ENCODE data around the gene ERGIC2.
"Not testable (repeated sequence)": the region's sequence is repeated elsewhere in the genome, so short reads cannot be mapped to it uniquely, and the experiment has no call there.

Gene ERGIC2, protein sequence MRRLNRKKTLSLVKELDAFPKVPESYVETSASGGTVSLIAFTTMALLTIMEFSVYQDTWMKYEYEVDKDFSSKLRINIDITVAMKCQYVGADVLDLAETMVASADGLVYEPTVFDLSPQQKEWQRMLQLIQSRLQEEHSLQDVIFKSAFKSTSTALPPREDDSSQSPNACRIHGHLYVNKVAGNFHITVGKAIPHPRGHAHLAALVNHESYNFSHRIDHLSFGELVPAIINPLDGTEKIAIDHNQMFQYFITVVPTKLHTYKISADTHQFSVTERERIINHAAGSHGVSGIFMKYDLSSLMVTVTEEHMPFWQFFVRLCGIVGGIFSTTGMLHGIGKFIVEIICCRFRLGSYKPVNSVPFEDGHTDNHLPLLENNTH

DNA sequence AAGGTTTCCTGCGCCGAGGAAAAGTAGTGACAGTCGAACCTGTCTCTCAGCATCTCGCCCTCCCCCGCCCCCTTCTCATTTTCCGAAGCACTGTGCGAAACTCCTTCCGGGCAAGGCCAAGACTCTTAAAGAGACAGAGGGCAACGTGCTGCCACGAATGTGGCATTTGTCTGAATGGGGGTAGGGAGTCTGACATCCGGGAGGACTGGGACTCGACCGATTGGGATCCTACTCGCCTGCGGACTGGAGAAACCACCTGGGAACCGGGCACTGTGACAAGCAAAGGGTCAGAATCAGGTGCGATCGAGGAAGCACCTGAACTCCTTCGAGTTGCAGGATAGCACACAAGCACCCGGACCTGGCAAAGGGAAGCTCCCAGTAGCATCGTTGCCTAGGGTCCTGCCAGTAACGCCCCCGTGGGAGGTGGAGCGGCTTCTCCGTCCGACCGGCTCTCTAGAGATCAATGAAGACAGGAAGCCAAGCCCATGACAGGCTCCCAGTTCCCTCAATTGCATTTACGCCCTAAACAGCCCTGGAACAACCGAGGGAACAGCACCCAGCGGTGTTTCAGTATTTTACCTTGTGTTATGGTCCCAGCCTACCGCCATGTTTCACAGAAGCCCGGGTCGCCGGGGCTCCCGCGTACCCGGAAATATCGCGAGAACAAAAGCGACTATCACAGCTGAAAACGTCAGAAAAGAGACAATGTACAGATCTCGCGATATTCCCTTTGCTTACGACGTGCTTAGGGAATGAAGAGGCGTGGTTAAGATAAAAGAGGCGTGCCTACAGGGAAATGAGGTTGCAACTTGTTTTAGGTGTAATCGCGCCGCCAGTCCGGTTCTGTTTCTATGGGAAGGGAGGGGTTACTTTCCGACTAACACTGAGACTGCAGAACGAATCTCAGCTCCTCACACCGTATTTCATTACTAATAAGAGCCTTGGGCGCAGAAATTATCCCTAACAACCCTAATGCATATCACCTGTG, at the start of gene ERGIC2:
Gene ERGIC2 (minus strand): TSS at position 637 of the 988 bp plus-strand sequence. CDS start 9,539 bp downstream, outside the sequence.
- peak; percentile 82 for DNase-seq

- no peak for DNase-seq
These were observed 49.7 kb upstream of the ERGIC2 start for GRCh38 chr12:29430716-29431044.

- DNase-seq = no peak
These were observed 49.2 kb upstream of the ERGIC2 start for GRCh38 chr12:29429999-29430715.

GRCh38 chr12:29428633-29429032, 47.7 kb upstream of the ERGIC2 start:
- no peak for DNase-seq

DNA sequence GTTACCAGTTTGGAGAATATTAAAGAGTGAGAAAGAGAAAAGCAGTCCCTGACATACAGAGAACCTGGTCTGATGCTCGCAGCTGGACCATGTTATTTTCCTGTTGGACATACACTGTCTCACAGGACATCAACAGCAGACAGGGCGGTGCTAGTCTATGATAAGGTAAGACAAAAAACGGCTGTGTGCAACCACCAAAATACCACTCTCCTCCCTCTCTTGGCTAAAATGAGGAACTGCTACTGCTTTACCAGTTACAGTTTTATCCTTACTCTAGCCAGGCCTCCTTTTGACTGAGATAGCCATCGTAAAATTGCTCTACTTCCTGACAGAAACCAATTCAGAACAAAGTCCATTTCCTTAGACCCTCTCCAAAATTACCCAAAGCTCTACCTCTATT, 47.0 kb upstream of the ERGIC2 start:
- DNase-seq = no peak

GRCh38 chr12:29426498-29426897, 45.5 kb upstream of the ERGIC2 start:
- DNase-seq = no peak

DNA sequence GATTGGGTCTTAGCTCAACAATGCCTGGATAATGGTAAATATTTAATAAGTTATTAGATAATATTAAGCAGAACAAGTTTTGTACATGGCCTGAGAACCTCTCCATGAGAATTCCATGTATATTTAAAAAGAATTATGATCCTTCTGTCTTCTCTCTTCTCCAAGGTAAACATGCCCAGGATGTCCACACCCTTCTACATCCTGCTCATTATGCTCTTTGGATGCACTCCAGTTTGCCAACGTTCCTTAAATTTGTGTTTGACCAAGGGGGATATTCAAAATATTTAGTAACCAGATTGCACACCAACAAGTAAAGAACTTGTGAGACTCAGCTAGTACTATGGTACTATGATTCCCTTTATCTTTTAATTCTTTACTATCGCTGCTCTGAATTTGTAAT, 44.8 kb upstream of the ERGIC2 start:
- no peak for DNase-seq

- DNase-seq = no peak
These were observed 35.8 kb upstream of the ERGIC2 start for GRCh38 chr12:29416748-29417147.

DNA sequence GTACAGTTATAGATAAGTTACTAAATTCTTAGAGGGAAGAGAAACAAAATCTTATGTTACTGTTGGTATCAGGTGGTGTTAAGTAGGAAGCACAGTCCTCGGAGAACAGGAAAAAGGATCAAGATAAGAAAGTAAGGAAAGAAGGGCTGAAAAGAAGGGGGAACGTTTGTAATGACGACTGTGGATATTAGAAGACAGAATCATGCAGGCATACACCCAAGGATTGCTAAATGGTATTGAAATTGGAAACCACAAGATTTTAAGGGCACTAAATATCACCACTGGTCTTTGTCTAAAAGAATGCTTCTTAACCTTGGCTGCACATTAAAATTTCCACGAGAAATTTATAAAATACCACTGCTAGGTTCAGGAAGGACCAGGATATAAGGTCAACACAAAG, 34.1 kb upstream of the ERGIC2 start:
- no peak for DNase-seq

DNA sequence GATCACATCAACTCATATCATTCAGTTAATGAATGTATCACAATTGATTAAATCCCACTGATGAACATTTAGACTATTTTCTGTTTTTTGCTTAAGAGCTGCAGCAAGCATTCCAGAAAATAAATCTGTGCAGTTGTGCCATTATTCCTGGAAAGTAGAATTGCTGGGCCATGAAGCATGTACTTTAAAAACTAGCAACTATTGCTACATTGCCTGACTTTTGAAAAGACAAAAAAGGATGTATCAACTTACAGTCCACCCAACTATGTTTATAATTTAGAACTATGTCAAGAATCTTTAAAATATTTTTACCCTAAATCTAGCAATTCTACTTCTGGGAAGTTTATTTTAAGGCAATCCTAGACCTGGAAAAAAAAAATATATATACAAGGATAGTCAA, 33.4 kb upstream of the ERGIC2 start:
- DNase-seq = no peak

GRCh38 chr12:29405561-29405960, 24.6 kb upstream of the ERGIC2 start:
- no peak for DNase-seq

DNA sequence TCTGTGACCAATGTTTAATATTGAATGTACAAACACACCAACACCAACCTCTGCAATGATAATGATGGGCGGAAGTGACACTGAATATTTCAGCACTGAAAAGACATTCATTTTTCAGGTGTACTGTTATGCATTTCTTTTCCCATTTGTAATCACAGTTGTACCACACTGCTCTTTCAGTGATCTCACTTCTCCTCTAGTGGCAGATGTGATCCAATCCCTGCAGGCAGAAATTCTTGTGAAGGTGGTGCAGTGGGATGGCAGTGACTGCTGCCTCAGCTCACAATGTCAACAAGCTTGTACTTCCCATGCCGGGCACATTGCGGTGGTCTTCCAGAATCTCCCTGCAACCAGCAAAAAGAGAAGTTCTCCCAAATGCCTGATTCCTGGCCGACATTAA, 23.0 kb upstream of the ERGIC2 start:
- no peak for DNase-seq

DNA sequence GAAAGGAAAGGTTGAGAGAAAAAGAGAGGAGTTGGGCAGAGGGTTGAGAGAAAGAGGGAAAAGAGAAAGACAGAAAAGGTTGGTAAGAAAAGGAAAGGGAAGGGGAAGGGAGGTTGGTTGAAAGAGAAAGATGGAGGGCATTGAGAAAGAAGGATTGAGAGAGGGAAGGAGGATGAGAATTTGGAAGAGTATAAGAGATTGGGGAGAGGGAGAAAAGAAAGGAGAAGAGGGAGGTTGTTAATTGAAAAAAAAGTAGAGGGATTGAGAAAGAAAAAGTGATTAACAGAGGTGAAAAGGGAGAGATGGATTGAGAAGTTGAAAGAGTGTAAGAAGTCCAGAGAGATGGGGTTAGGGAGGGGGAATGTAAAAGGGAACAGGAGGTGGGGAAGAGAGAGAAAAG, 21.5 kb upstream of the ERGIC2 start:
- no peak for DNase-seq

DNA sequence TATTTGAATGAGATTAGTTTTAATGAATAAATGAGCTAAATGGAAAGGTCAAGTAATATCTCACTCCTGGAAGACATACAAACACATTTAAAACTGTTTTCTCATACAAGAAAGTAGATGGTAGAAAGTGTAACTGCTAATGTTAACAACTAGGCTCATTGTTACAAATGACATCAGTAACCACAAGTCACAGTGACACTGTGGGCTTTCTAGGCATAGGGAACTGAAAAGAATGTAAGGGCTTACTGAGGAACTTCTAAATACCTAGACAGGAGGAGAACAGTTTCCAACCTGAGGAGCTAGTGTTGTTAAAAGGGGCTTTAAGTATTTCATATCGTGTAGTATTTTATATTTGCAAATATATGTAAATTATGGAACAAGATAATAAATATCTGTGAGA, 17.5 kb upstream of the ERGIC2 start:
- DNase-seq = no peak

DNA sequence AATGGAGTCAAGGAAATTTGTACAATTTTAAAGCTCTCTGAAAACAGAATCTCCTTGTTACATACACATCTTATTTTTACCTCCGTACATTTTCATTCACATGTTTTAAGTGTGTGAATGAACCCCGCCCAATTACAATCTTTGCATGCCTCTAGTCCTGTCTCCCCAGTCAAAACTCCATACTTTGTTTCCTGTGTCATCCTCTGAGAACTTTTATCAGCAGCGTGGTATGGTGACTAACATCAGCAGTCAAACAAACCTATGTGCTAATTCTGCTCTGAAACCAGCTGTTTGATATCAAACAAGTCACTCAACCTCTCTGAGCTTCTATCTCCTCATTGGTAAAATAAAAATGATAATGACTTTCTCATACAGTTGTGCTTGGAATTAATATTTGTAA, 15.8 kb upstream of the ERGIC2 start:
- DNase-seq = no peak

- no peak for DNase-seq
These were observed 14.4 kb upstream of the ERGIC2 start for GRCh38 chr12:29395356-29395755.

DNA sequence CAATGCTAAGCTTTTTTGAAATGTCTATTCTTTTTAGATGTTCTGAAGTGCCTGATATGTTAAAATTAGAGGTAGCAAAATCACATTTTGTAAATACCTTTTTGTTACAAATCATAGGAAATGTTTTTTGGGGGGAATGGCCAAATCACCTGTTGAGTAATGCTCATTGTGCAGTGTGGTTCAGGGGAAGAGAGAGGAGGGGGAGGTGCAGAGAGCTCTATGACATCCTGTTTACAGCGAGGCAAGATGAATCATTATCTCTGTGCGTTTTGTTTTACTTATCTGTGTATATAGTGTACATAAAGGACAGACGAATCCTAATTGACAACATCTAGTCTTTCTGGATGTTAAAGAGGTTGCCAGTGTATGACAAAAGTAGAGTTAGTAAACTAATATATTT, 9.4 kb upstream of the ERGIC2 start:
- peak; percentile 14 for DNase-seq

- DNase-seq = no peak
These were observed 8.4 kb upstream of the ERGIC2 start for GRCh38 chr12:29389295-29389919.

DNA sequence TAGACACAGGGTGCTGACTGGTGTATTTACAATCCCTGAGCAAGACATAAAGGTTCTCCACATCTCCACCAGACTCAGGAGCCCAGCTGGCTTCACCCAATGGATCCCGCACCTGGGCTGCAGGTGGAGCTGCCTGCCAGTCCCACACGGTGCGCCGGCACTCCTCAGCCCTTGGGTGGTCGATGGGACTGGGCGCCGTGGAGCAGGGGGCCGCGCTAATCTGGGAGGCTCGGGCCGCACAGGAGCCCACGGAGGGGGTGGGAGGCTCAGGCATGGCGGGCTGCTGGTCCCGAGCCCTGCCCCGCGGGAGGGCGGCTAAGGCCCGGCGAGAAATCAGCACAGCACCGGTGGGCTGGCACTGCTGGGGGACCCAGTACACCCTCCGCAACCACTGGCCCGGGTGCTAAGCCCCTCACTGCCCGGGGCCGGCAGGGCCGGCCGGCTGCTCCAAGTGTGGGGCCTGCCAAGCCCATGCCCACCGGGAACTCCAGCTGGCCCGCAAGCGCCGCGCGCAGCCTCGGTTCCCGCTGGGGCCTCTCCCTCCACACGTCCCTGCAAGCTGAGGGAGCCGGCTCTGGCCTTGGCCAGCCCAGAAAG, 5.2 kb upstream of the ERGIC2 start:
- not testable (repeated sequence) for DNase-seq

DNA sequence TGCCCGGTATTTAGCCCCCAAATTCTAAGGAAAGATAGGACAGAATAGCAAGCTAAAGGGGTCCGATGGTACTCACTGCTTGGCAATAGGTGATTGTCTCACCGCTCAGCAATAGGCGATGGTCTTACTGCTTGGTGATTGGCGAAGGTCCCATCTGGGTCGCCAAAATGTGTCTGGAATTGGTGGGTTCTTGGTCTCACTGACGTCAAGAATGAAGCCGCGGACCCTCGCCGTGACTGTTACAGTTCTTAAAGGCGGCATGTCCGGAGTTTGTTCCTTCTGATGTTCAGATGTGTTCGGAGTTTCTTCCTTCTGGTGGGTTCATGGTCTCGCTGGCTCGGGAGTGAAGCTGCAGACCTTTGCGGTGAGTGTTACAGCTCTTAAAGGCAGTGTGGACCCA, 4.2 kb upstream of the ERGIC2 start:
- DNase-seq = not testable (repeated sequence)

DNA sequence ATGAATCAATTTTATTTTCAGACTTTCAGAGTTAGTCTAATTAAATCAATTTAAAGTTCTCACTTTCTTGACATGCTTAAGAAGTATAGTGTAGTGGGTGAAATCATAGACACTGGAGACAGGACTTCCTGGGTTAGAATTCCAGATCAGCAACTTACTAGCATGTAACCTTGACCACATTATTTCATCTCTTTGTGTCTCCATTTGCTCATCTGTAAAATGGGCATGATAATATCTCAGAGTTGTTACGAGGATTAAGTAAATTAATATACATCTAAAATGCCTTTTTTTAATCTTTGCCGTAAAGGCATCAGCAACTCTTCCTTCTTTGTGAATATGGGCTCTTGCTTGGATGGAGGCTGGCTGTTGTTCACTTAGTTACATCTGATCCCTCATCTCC, 1.3 kb upstream of the ERGIC2 start:
- DNase-seq = no peak

- DNase-seq = no peak
These were observed 4.9 kb downstream of the ERGIC2 start for GRCh38 chr12:29376118-29376517.

All from stimulated activated CD4-positive, alpha-beta T cell treated with anti-CD3 and anti-CD28 coated beads, Interleukin-4, amount 100 ng/mL, for 1 hour (primary cell).